Natural killer cell (primary cell): ENCODE measurements around the gene MPZL3. TPM values are rescaled to one million over a fixed set of nuclear protein-coding genes. Genes with fewer than 3 reads are reported as not detected.

Source experiments
- ATAC-seq, 3 donors: fragments of 150-1000 bp in 2 of 3; fragments of 200-7000 bp in 1 of 3; cut with Tn5 transposase; 1 replicate in 1 of 3; 2 replicates in 2 of 3; pipeline ENCODE4 v1.10.0; 2021; ENCODE audit warnings: mild to moderate bottlenecking in 2 of 3, moderate library complexity in 2 of 3
- DNase-seq, 2 donors: peaks; one replicate each; pipeline versions ENCODE4 v3.0.0 to v3.0.0-alpha.2; 2013 to 2021; ENCODE audit warnings: mixed read lengths in 1 of 2
- H3K27ac ChIP-seq: one replicate; pipeline ENCODE4 v1.5.1; 2013; ENCODE audit warnings: mild to moderate bottlenecking, low read length
- H3K27me3 ChIP-seq: one replicate; pipeline ENCODE4 v1.6.1; 2013; ENCODE audit warnings: low read length; ENCODE audit not compliant: control insufficient read depth, insufficient read depth
- H3K36me3 ChIP-seq: one replicate; pipeline ENCODE4 v1.6.1; 2013; ENCODE audit warnings: low read length; ENCODE audit not compliant: control insufficient read depth, insufficient read depth
- H3K4me1 ChIP-seq: one replicate; pipeline ENCODE4 v1.6.1; 2013; ENCODE audit warnings: low read length; ENCODE audit not compliant: control insufficient read depth, insufficient read depth
- H3K4me3 ChIP-seq: one replicate; pipeline ENCODE4 v1.5.1; 2013; ENCODE audit warnings: low read length
- H3K9me3 ChIP-seq: one replicate; pipeline ENCODE4 v1.6.1; 2013; ENCODE audit warnings: low read length; ENCODE audit not compliant: control insufficient read depth, insufficient read depth
- H3K27ac Mint-ChIP-seq, 2 donors: one replicate each; pipeline ENCODE4 v1.8.0; 2022; ENCODE audit warnings: mild to moderate bottlenecking in 2 of 2, mixed read lengths in 2 of 2, moderate library complexity in 1 of 2
- H3K27me3 Mint-ChIP-seq, 2 donors: one replicate each; pipeline ENCODE4 v1.8.0; 2022; ENCODE audit warnings: low read depth in 2 of 2, mixed read lengths in 2 of 2
- H3K36me3 Mint-ChIP-seq: one replicate; pipeline ENCODE4 v1.8.0; 2022; ENCODE audit warnings: mixed read lengths
- H3K4me1 Mint-ChIP-seq, 2 donors: one replicate each; pipeline ENCODE4 v1.8.0; 2022; ENCODE audit warnings: mixed read lengths in 2 of 2
- H3K4me3 Mint-ChIP-seq: one replicate; pipeline ENCODE4 v1.8.0; 2022; ENCODE audit warnings: mild to moderate bottlenecking, moderate library complexity, mixed read lengths
- H3K9me3 Mint-ChIP-seq, 2 donors: one replicate each; pipeline ENCODE4 v1.8.0; 2022; ENCODE audit warnings: mixed read lengths in 2 of 2
- CTCF ChIP-seq: fragments of 200-600 bp; IDR thresholded peaks from one replicate; pipeline ENCODE4 v1.8.0; 2022; ENCODE audit warnings: antibody characterized with exemption
- WGBS: methylation state at CpG from one replicate; pipeline ENCODE4 v1.1.7; 2013; ENCODE audit warnings: missing lambda C conversion rate; ENCODE audit not compliant: insufficient coverage; 5-methylcytosine and 5-hydroxymethylcytosine counted together
- intact Hi-C: fragments of 100-400 bp; cut with micrococcal nuclease; formaldehyde crosslinking; loops from one replicate; pipeline ENCODE4 v1.14.2; 2022
- total RNA-seq, 4 donors: library from RNA; stranded (reverse); fragments of 120-200 nt in 1 of 4; gene quantifications; one replicate each; pipeline versions ENCODE4 v1.2.3 to v1.2.4, GENCODE V29; 2013 to 2022

The MPZL3 gene
- total RNA-seq, 3 donors from 2014 or later (not counting 1 experiment from before 2014, with no cell fraction given), result 6.3 to 7.5 (median 6.7) TPM

DNA sequence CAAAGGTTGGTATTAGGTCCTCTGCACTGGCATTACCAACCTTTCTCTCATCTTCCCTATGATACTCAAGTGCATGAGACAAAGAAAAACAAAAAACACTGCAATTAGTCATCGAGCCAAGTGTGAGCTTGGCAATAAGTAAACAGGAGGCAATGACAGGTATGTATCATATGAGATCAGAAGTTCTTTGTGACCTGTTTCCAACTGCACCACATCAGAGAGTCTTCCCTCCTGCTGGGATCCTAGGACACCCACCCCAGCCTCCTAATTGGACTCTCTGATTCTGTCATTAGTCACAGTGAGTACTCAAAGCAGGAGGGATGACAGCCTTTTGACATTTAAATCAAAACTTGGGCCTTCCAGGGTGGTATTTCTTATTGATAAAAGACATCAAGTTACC, 19.5 kb downstream of the MPZL3 start:
- no peaks in the 10 kb centered on the region for H3K27me3 ChIP-seq
- no peak for TF ChIP-seq CTCF
- Mint-ChIP-seq H3K27ac (no peak overlapping the region), H3K9me3 (no peaks in the 10 kb centered on the region), H3K4me1 (peaks cover 9 to 11% of the 10 kb centered on the region in 2 donors), H3K27me3 (no peaks in the 10 kb centered on the region), H3K36me3 (peaks cover 6% of the 10 kb centered on the region), H3K4me3 (no peak overlapping the region)
- H3K4me3 ChIP-seq, result no peak overlapping the region
- peaks cover 30% of the 10 kb centered on the region for H3K36me3 ChIP-seq
- H3K4me1 ChIP-seq, result peaks cover 17% of the 10 kb centered on the region
- H3K9me3 ChIP-seq, result no peaks in the 10 kb centered on the region
- WGBS, result 90% methylated on average over 1 of the region's 1 CpG
- H3K27ac ChIP-seq, result no peak overlapping the region
- intact Hi-C loops, result no loop called here
- DNase-seq (no peak), ATAC-seq (no peak)

GRCh38 chr11:118231461-118231860, 20.7 kb downstream of the MPZL3 start:
- ATAC-seq, result no peak
- Mint-ChIP-seq H3K36me3 (peaks cover 6% of the 10 kb centered on the region), H3K4me1 (peaks cover 21 to 23% of the 10 kb centered on the region in 2 donors), H3K27ac (no peak overlapping the region), H3K9me3 (no peaks in the 10 kb centered on the region), H3K27me3 (no peaks in the 10 kb centered on the region), H3K4me3 (no peak overlapping the region)
- Histone ChIP-seq H3K27ac (no peak overlapping the region), H3K27me3 (no peaks in the 10 kb centered on the region), H3K36me3 (peaks cover 26% of the 10 kb centered on the region), H3K4me3 (no peak overlapping the region), H3K4me1 (peaks cover 28% of the 10 kb centered on the region), H3K9me3 (no peaks in the 10 kb centered on the region)
- no peak for TF ChIP-seq CTCF
- intact Hi-C loops, result no loop called here
- no peak for DNase-seq

DNA sequence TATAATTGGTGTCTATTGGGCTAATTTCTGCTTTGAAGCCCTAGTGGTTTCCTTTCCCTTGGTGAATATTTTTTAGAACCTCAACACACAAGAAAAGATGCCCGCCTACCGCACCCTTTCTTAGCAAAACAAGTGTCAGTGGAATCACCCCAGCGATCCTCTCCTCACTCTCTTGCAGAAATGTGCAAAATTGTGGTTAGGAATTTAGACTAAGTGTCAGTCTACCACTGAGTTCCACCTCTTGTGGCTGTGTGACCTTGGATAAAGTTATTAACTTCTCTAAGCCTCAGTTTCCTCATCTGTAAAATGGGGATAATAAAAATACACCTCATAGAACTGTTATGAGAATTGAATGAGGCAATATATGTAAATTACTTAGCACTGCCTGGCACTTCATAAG, 22.1 kb downstream of the MPZL3 start:
- 43% methylated on average over 2 of the region's 3 CpGs for WGBS
- Mint-ChIP-seq H3K4me1 (peaks cover 31 to 32% of the 10 kb centered on the region in 2 donors), H3K4me3 (peak overlapping the region; percentile 49), H3K27ac (peak overlapping the region in 1 of 2 donors; percentile 34), H3K27me3 (peaks cover 0 to 4% of the 10 kb centered on the region in 2 donors), H3K36me3 (peaks cover 2% of the 10 kb centered on the region), H3K9me3 (no peaks in the 10 kb centered on the region)
- TF ChIP-seq CTCF, result no peak
- ATAC-seq (peak; percentile 32 to 54 (median 37)), DNase-seq (peak; percentile 35 to 80)
- Histone ChIP-seq H3K4me1 (peaks cover 40% of the 10 kb centered on the region), H3K36me3 (peaks cover 19% of the 10 kb centered on the region), H3K4me3 (no peak overlapping the region), H3K27ac (peak overlapping the region; percentile 34), H3K27me3 (no peaks in the 10 kb centered on the region), H3K9me3 (no peaks in the 10 kb centered on the region)
- intact Hi-C loops, result no loop called here

DNA sequence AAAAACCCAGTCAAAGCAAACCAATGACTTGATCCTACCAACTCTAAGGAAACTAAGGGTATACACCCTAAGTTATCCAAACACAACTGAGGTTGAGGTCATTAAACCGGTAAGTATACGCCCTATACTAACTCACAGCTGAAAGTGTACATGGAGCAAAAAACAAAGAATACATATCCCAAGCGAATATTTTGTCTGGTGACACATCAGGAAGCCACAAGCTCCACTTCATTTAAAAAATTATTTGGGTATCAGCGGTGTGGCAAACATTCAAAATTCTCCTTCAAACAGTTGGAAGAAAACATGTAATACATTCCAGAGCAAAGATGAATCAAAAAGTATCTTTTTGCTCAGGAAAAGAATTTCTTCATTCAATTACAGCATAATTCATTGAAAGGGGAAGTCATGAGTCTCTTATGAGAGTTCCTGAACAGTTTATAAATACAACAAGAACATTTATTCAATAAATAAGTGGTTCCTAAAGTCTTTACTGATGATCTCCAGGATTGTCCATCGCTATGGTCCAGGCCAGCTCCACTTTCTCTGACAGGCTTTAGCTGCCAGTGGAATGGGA, 22.8 kb downstream of the MPZL3 start:
- Mint-ChIP-seq H3K4me3 (peak overlapping the region; percentile 49), H3K36me3 (no peaks in the 10 kb centered on the region), H3K27me3 (peaks cover 3 to 11% of the 10 kb centered on the region in 2 donors), H3K4me1 (peaks cover 38 to 39% of the 10 kb centered on the region in 2 donors), H3K27ac (peak overlapping the region in 1 of 2 donors; percentile 34), H3K9me3 (no peaks in the 10 kb centered on the region)
- TF ChIP-seq CTCF, result no peak
- Histone ChIP-seq H3K4me1 (peaks cover 47% of the 10 kb centered on the region), H3K9me3 (no peaks in the 10 kb centered on the region), H3K27ac (peak overlapping the region; percentile 34), H3K4me3 (no peak overlapping the region), H3K36me3 (peaks cover 16% of the 10 kb centered on the region), H3K27me3 (no peaks in the 10 kb centered on the region)
- WGBS, result 56% methylated on average over 5 of the region's 5 CpGs
- no peak for ATAC-seq
- intact Hi-C loops, result loop anchor here (10.0 kb wide), 1 partner anchor 225 kb away; no protein-coding TSS in a partner anchor
- no peak for DNase-seq
